ENCODE results near the gene ADARB2.

The ADARB2 gene

GRCh38 chr10:1609648-1609970, 127.7 kb downstream of the ADARB2 start:
- TF ChIP-seq CTCF (IDR thresholded peaks at IDR 0.05) (no peak), ZFX (IDR thresholded peaks at IDR 0.05; ENCODE audit: borderline replicate concordance) (no peak)

GRCh38 chr10:1608851-1609647, 128.3 kb downstream of the ADARB2 start:
- TF ChIP-seq ZFX (IDR thresholded peaks at IDR 0.05; ENCODE audit: borderline replicate concordance), result no peak
- no peak for TF ChIP-seq CTCF (IDR thresholded peaks at IDR 0.05)
- H3K27ac ChIP-seq, result no peak overlapping the region

More at GRCh38 chr10:1609648-1609970, 127.7 kb downstream of the ADARB2 start:
- no peak overlapping the region for H3K27ac ChIP-seq

- no peak for TF ChIP-seq ZFX (IDR thresholded peaks at IDR 0.05; ENCODE audit: borderline replicate concordance)
- TF ChIP-seq CTCF (IDR thresholded peaks at IDR 0.05), result no peak
Observed at GRCh38 chr10:1608408-1608807, 128.9 kb downstream of the ADARB2 start.

GRCh38 chr10:1607466-1607865, 129.9 kb downstream of the ADARB2 start:
- no peak for TF ChIP-seq CTCF (IDR thresholded peaks at IDR 0.05)
- no peak for TF ChIP-seq ZFX (IDR thresholded peaks at IDR 0.05; ENCODE audit: borderline replicate concordance)
- H3K27ac ChIP-seq, result no peak overlapping the region

More at GRCh38 chr10:1608408-1608807, 128.9 kb downstream of the ADARB2 start:
- H3K27ac ChIP-seq, result no peak overlapping the region

GRCh38 chr10:1605999-1606940, 131.1 kb downstream of the ADARB2 start:
- TF ChIP-seq CTCF (IDR thresholded peaks at IDR 0.05) (no peak), ZFX (IDR thresholded peaks at IDR 0.05; ENCODE audit: borderline replicate concordance) (no peak)
- no peak overlapping the region for H3K27ac ChIP-seq

GRCh38 chr10:1605121-1605520, 132.2 kb downstream of the ADARB2 start:
- TF ChIP-seq ZFX (IDR thresholded peaks at IDR 0.05; ENCODE audit: borderline replicate concordance), result no peak
- TF ChIP-seq CTCF (IDR thresholded peaks at IDR 0.05), result no peak

More at GRCh38 chr10:1605121-1605520, 132.2 kb downstream of the ADARB2 start:
- no peak overlapping the region for H3K27ac ChIP-seq
